NCI-H446 treated with DMSO at 0.1 percent for 48 hours (cell line): ENCODE measurements around the gene OSBPL2.

Source experiments
- DNase-seq: peaks from one replicate; lab custom pipeline; 2025; lab: John Stamatoyannopoulos, UW

OSBPL2 gene

GRCh38 chr20:62313460-62314338, 75.4 kb downstream of the OSBPL2 start:
- DNase-seq, result no peak

- no peak for DNase-seq
These were observed 76.0 kb downstream of the OSBPL2 start for GRCh38 chr20:62314339-62314638.

DNA sequence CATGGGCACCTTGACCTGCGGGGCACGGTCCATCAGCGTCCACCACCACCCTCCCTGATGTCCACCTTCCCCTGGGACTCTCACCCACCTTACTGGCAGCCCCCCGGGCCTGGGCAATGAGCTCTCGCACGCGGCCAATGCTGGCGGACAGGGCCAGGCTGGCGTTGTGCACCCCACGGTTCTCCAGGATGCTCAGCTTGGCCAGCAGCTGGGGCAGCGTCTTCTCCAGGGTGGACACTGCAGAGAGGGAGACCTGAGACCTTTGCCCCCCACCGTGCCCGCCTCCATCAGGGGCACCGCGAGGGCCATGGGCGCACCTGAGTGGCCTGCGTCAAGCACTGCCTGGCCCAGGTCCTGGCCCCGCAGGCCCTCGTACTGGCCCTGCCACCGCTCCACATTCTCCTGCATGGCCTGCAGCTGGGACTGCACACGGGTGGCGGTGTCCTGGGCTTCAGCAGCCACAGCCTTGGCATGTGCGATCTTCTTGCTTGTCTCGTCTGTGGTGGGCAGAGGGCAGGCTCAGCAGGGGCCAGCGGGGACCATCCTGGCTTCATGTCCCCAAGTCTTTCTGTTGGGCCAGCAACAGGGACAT, 76.5 kb downstream of the OSBPL2 start:
- no peak for DNase-seq

- DNase-seq, result no peak
These were observed 77.5 kb downstream of the OSBPL2 start for GRCh38 chr20:62315773-62316172.

DNA sequence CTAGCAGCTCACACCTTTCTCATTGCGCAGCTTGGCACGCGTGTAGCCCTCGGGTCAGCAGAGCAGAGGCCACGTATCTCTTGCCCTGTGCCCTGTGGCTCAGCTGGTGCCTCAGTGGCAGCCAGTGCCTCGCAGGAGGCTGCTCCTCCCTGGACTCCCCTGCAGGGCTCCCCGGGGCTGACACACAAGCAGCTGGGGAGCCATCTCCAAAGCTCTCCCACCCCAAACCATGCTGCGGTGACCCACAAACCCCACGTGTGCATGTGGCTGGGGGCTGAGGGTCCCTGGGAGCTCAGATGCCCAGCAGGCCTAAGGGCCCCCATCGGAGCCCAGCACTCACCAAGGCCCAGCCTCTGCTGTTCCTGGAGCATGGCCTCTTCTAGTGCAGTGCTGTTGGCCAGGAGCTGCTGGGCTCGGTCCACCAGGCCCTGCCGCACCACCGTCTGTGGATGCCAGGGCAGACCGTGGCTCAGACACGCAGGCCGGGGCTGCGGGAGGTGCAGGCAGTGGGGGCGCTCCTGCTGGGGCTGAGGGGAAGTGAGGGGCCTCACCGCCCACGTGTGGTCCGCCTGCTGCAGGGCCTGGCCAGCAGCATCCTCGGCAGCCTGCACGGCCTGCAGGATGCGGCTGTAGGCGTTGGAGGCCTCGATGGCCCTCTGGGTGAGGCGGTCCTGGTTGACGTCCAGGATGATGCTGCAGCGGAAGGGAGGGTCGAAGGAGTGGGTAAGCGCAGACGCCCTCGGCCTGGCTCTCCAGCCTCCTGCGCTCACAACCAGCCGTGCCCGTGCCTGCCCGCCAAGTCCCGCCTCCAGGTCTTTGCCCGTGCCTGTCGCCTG, 78.2 kb downstream of the OSBPL2 start:
- no peak for DNase-seq

DNA sequence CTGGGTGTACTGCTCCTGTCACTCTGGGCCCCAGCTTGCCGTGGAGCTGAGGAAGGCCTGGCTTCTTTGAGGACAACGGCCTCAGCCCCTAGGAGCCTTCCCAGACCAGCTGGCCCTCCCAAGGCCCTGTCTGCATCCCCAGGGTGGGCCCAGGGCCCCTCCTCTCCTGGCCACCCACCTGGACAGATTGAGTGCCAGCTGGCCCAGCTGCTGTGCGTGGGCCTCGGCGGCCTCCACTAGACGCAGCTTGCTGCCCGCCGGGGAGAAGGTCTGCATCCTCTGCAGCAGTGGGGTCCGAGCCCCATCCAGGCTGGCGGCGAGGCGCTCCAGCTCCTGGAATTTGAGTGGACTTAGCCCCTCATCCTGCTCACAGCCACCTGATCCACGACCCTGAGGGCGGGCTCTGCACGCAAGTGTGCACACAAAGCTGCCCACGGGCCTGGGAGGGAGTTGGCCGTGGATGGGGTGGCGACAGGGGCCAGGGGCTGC, 78.9 kb downstream of the OSBPL2 start:
- DNase-seq, result no peak

GRCh38 chr20:62318400-62319345, 80.4 kb downstream of the OSBPL2 start:
- no peak for DNase-seq

DNA sequence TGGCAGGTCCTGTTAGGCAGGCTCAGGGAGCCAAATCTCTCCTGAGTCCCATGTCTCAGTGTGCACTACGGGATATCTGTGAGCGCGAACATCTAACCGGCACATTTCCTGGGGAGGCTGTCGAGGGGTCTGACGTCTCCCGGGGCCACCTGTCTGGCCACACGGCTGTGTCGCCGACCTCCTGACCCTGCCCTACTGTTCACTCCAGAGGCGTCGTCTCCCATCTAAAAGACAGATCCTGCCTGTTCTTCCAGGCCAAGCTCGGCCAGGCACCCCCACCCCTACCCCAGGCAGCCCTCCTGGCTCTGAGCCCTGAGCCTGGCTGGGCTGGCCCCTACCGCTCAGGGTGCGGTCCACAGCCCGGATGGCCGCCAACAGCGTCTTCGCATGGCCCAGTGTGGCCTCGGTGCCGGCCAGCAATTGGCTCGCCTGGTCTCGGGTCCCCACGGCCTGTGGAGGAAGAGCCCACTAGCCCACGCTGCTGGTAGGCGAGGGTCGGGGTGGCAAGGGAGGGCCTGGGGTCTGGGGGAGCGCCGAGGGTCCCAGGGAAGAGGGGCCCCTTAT, 81.1 kb downstream of the OSBPL2 start:
- DNase-seq, result no peak

DNA sequence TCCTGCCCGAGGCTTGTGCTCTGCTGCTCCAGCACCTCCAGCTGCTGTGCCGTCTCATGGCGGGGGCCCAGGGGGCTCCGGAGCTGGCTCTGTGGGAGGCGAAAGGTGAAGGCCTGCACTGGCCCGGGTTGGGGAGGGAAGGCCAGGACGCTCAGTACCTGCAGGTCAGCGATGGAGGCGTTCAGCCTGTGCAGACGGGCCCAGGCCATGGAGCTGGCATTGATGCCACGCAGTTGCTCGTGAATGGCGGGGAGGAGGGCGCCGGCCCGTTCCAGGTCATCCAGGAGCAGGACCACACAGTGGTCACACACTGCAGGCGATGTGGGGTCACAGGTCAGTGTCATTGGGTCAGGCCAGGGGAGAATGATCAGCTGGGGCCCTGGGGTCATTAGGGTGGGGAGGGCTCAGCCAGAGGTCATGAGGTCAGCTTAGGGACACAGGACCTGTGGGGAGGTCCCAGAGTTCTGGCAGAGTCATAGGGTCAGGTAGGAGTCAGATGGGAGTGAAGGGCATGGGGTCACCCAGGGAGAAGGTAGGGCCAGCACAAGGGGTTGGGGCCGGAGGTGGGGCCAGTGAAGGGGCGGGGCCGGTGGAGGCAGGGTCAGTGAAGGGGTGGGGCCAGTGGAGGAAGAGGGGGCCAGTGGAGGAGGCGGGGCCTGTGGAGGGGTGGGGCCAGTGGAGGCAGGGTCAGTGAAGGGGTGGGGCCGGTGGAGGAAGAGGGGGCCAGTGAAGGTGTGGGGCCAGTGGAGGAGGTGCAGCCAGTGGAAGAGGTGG, 82.4 kb downstream of the OSBPL2 start:
- no peak for DNase-seq

- no peak for DNase-seq
These were observed 83.2 kb downstream of the OSBPL2 start for GRCh38 chr20:62321521-62321948.

- DNase-seq, result no peak
These were observed 83.7 kb downstream of the OSBPL2 start for GRCh38 chr20:62321975-62322374.

GRCh38 chr20:62322492-62323041, 84.2 kb downstream of the OSBPL2 start:
- no peak for DNase-seq

DNA sequence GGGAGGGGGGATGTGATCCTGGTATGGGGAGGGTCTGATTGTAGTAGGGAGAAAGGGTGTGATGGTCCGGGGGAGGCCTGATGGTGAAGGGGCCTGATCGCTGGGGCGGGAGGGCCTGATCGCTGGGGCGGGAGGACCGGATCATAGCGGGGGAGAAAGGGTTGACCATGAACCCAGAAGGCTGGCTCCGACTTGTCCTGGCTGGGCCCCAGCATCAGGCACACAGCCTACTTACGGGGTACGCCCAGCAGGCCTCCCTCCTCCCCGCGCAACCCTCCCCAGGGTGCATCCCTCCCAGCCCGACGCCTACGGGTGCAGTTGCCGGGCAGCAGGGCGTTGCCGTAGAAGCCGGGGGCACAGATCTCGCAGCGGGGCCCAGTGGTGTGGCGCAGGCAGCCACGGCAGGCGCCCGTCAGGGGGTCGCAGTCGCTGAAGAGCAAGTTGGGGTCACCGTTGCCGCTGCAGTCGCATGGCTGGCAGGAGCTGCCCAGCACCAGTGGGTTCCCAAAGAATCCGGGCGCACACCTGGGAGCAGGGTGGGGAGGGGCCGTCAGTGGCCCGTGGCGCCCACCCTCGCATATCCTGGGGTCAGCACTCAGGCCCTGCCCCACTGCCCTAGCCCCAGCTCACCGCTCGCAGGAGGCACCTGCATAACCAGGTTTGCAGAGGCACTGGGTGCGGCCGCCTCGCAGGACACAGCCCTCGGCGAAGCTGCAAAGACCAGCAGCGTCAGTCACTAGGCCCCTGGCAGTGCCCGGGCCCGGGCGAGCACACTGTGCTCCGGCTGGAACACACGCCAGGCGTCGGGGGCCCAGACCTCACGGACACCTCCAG, 85.0 kb downstream of the OSBPL2 start:
- no peak for DNase-seq

DNA sequence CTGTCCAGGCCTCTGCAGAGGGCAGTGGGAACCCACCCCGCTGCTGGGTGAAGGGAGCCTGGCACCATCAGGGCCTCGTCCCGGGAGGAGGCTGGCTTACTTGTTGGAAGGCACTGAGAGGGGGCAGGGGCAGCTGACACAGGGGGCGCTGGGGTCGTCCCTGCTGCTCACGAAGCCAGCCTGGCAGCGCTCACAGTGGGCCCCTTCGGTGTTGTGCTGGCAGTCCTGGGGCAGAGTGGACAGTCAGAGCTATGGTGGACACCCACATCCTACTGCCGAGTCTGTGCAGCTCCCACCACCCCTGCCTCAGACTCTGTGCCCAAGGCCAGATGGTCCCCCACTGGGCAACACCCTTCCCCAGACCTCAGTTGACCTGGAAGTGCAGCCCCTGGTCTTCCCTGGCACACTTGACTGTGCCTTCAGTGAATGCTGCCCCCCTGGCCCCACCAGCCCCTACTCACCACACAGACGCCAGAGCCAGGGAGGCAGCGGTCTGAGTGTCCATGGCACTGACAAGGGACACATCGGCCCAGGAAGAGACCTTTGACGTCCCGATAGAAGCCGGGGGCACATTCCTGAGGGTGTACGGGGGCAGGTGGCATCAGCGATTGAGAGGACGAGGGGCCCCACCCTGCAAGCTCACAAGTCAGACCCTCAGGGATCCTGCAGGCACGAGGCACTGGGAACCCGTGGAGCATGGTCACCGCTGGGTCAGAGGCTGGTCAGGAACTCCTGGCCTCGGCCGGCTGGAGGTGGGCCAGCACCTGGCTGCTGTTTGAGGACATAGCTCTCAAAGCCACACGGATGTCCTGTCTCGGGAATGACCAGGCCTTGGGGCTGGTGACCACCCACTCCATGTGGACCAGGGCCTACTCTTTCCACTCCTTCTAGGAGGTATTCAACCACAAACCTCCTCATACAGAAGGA, 85.9 kb downstream of the OSBPL2 start:
- DNase-seq, result no peak

GRCh38 chr20:62325172-62325905, 87.0 kb downstream of the OSBPL2 start:
- no peak for DNase-seq

GRCh38 chr20:62326559-62326958, 88.2 kb downstream of the OSBPL2 start:
- DNase-seq, result no peak

- no peak for DNase-seq
These were observed 88.8 kb downstream of the OSBPL2 start for GRCh38 chr20:62326959-62327725.
